Fibroblast of lung (primary cell): ENCODE data around the gene MAEA.

Experiments
- EZH2 ChIP-seq: IDR thresholded peaks from 2 replicates; pipeline ENCODE4 v1.5.1; 2012; ENCODE audit warnings: low read length, control low read depth, mild to moderate bottlenecking; ENCODE audit errors: missing control alignments
- TF ChIP-seq, protein P1 (sequence below), 2 donors: IDR thresholded peaks in 1 of 2; conservative IDR thresholded peaks in 1 of 2; 1 replicate in 1 of 2; 2 replicates in 1 of 2; pipeline ENCODE4 v1.5.1; 2011 to 2012; ENCODE audit warnings: low read length in 2 of 2, control low read depth in 1 of 2, inconsistent platforms in 1 of 2, low read depth in 1 of 2, mild to moderate bottlenecking in 1 of 2

DNA sequence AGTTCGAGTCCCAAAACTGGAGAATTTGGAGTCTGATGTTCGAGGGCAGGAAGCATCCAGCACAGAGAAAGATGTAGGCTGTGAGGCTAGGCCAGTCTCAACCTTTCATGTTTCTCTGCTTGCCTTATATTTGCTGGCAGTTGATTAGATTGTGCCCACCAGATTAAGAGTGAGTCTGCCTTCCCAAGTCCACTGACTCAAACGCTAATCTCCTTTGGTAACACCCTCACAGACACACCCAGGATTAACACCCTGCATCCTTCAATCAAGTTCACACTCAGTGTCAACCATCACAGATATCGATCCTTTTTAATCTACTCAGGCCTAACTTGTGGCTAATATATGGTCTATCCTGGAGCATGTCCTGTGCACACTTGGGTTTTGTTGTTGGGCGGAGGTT, 18.0 kb upstream of the MAEA start:
- TF ChIP-seq, protein P1, sequence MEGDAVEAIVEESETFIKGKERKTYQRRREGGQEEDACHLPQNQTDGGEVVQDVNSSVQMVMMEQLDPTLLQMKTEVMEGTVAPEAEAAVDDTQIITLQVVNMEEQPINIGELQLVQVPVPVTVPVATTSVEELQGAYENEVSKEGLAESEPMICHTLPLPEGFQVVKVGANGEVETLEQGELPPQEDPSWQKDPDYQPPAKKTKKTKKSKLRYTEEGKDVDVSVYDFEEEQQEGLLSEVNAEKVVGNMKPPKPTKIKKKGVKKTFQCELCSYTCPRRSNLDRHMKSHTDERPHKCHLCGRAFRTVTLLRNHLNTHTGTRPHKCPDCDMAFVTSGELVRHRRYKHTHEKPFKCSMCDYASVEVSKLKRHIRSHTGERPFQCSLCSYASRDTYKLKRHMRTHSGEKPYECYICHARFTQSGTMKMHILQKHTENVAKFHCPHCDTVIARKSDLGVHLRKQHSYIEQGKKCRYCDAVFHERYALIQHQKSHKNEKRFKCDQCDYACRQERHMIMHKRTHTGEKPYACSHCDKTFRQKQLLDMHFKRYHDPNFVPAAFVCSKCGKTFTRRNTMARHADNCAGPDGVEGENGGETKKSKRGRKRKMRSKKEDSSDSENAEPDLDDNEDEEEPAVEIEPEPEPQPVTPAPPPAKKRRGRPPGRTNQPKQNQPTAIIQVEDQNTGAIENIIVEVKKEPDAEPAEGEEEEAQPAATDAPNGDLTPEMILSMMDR (conservative IDR thresholded peaks at IDR 0.05 in 1 of 2, IDR thresholded peaks at IDR 0.05 in 1 of 2; ENCODE audit: low read depth in 1 of 2, low read length in 2 of 2) = no peak
- TF ChIP-seq EZH2 = no peak
